Ishikawa (cell line): ENCODE measurements around the gene CARMIL1.

ENCODE experiments used
- EP300 ChIP-seq: IDR thresholded peaks from 2 replicates; pipeline ENCODE4 v1.6.1; 2012; ENCODE audit warnings: borderline replicate concordance
- FOXM1 ChIP-seq: IDR thresholded peaks from 2 replicates; pipeline ENCODE4 v1.6.1; 2012; ENCODE audit warnings: low read depth, borderline replicate concordance
- TAF1 ChIP-seq: IDR thresholded peaks from 2 replicates; pipeline ENCODE4 v1.6.1; 2012; ENCODE audit warnings: low read depth, mild to moderate bottlenecking

DNA sequence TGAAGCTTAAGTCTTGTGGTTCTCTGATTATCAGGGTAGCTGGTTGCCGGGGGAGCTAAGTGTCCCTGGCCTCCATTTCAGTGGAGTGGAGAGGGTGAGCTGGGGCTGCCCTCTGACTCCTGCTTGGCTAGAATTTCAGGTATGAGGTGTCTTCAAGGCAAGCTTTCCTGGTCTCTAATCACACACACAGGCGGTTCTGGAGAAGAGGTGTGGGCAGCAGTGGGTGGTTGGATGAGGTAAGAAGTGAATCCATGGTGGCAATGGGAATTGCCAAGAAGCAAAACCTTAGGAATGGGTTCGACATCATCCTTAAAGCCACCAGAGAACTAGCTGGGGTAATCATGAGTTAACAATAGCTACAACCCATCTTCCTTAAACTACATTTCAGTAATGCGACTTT is 157.6 kb downstream of the CARMIL1 start:
- TF ChIP-seq FOXM1 (no peak), EP300 (no peak), TAF1 (no peak)
